OCI-LY1 (cell line): ENCODE measurements around the gene ATP5PO.

ENCODE experiments used
- H2AFZ ChIP-seq: fragments of 200-600 bp; sonication (generic), shearing (Covaris generic); 2 replicates; pipeline ENCODE4 v1.6.0; 2014; ENCODE audit warnings: antibody characterized with exemption, mild to moderate bottlenecking, low read length
- H3F3A ChIP-seq: fragments of 200-600 bp; sonication (generic), shearing (Covaris generic); 2 replicates; pipeline ENCODE4 v1.6.0; 2014; ENCODE audit warnings: mild to moderate bottlenecking, antibody characterized with exemption, low read length, moderate library complexity; ENCODE audit not compliant: insufficient read depth
- H3K27ac ChIP-seq: fragments of 200-600 bp; sonication (generic); 2 replicates; pipeline ENCODE4 v1.5.1; 2014; ENCODE audit warnings: low read length, mixed run types, mild to moderate bottlenecking, low read depth; ENCODE audit not compliant: poor library complexity, severe bottlenecking
- H3K27me3 ChIP-seq: fragments of 200-600 bp; sonication (generic); 2 replicates; pipeline ENCODE4 v1.6.0; 2014; ENCODE audit warnings: antibody characterized with exemption, mild to moderate bottlenecking, low read length, moderate library complexity; ENCODE audit not compliant: insufficient read depth
- H3K36me3 ChIP-seq: fragments of 200-600 bp; sonication (generic); 2 replicates; pipeline ENCODE4 v1.6.1; 2014; ENCODE audit warnings: mild to moderate bottlenecking, antibody characterized with exemption, low read length, moderate library complexity, mixed read lengths; ENCODE audit not compliant: insufficient read depth
- H3K4me1 ChIP-seq: fragments of 200-600 bp; sonication (generic); 2 replicates; pipeline ENCODE4 v1.5.1; 2014; ENCODE audit warnings: mild to moderate bottlenecking, low read length, moderate library complexity; ENCODE audit not compliant: insufficient read depth, severe bottlenecking
- H3K4me2 ChIP-seq: fragments of 200-600 bp; sonication (generic), shearing (Covaris generic); 2 replicates; pipeline ENCODE4 v1.6.1; 2014; ENCODE audit warnings: low read length
- H3K4me3 ChIP-seq: fragments of 200-600 bp; sonication (generic); 2 replicates; pipeline ENCODE4 v1.5.1; 2014; ENCODE audit warnings: low read length, low read depth, mild to moderate bottlenecking, mixed read lengths; ENCODE audit not compliant: poor library complexity, severe bottlenecking
- H3K79me2 ChIP-seq: fragments of 200-600 bp; shearing (Covaris generic); 2 replicates; pipeline ENCODE4 v1.6.1; 2016; ENCODE audit warnings: mixed run types, low read length, mixed read lengths; ENCODE audit not compliant: insufficient read depth
- H3K9ac ChIP-seq: fragments of 200-600 bp; sonication (generic), shearing (Covaris generic); 2 replicates; pipeline ENCODE4 v1.6.1; 2014; ENCODE audit warnings: mild to moderate bottlenecking, low read length, mixed read lengths
- H3K9me2 ChIP-seq: fragments of 200-600 bp; sonication (generic), shearing (Covaris generic); 2 replicates; pipeline ENCODE4 v1.6.1; 2014; ENCODE audit warnings: low read depth, mild to moderate bottlenecking, low read length, mixed read lengths
- H3K9me3 ChIP-seq: fragments of 200-600 bp; shearing (Covaris generic); 2 replicates; pipeline ENCODE4 v1.6.1; 2014; ENCODE audit warnings: low read length, mixed read lengths
- H4K20me1 ChIP-seq: fragments of 200-600 bp; sonication (generic), shearing (Covaris generic); 2 replicates; pipeline ENCODE4 v1.6.0; 2016; ENCODE audit warnings: mild to moderate bottlenecking, low read length; ENCODE audit not compliant: insufficient read depth
- CTCF ChIP-seq: fragments of 200-600 bp; sonication (generic), shearing (Covaris generic); IDR thresholded peaks from 2 replicates; pipeline ENCODE4 v1.5.1; 2017; ENCODE audit warnings: mild to moderate bottlenecking, antibody characterized with exemption, low read length, moderate library complexity, mixed read lengths
- EZH2 ChIP-seq: fragments of 200-600 bp; sonication (generic), shearing (Covaris generic); IDR thresholded peaks from 2 replicates; pipeline ENCODE4 v1.8.0; 2017; ENCODE audit warnings: borderline replicate concordance, mixed run types, mild to moderate bottlenecking, antibody characterized with exemption, low read length, moderate library complexity, mixed read lengths

The ATP5PO gene

GRCh38 chr21:33908760-33909159 lies 6.8 kb downstream of the ATP5PO start:
- Histone ChIP-seq H3K9me2 (no peaks in the 10 kb centered on the region), H3K4me3 (no peak overlapping the region), H3K9me3 (no peaks in the 10 kb centered on the region), H3K9ac (no peak overlapping the region), H3K79me2 (no peaks in the 10 kb centered on the region), H3K4me2 (no peak overlapping the region), H2AFZ (no peak overlapping the region), H3K4me1 (no peaks in the 10 kb centered on the region), H3K27me3 (no peaks in the 10 kb centered on the region), H3K27ac (no peak overlapping the region), H3K36me3 (peaks cover 99% of the 10 kb centered on the region), H3F3A (no peaks in the 10 kb centered on the region), H4K20me1 (no peaks in the 10 kb centered on the region)
- no peak for TF ChIP-seq CTCF
- no peak for TF ChIP-seq EZH2

GRCh38 chr21:33904041-33904440 lies 11.6 kb downstream of the ATP5PO start:
- no peaks in the 10 kb centered on the region for H3K79me2 ChIP-seq
- H3K9me3 ChIP-seq, result no peaks in the 10 kb centered on the region
- no peaks in the 10 kb centered on the region for H3K27me3 ChIP-seq
- H3K27ac ChIP-seq, result no peak overlapping the region
- no peaks in the 10 kb centered on the region for H4K20me1 ChIP-seq
- no peak overlapping the region for H3K4me3 ChIP-seq
- no peaks in the 10 kb centered on the region for H3K4me1 ChIP-seq
- H3K36me3 ChIP-seq, result peaks cover 86% of the 10 kb centered on the region
- H3K9ac ChIP-seq, result no peak overlapping the region
- H3K4me2 ChIP-seq, result no peak overlapping the region
- no peaks in the 10 kb centered on the region for H3K9me2 ChIP-seq
- no peaks in the 10 kb centered on the region for H3F3A ChIP-seq
- no peak overlapping the region for H2AFZ ChIP-seq
- TF ChIP-seq EZH2 (no peak), CTCF (no peak)

- no peaks in the 10 kb centered on the region for H3K4me1 ChIP-seq
- no peaks in the 10 kb centered on the region for H3K79me2 ChIP-seq
- H3K27me3 ChIP-seq, result no peaks in the 10 kb centered on the region
- no peaks in the 10 kb centered on the region for H3F3A ChIP-seq
- no peak overlapping the region for H3K27ac ChIP-seq
- peaks cover 69% of the 10 kb centered on the region for H3K36me3 ChIP-seq
- H2AFZ ChIP-seq, result no peak overlapping the region
- no peak overlapping the region for H3K9ac ChIP-seq
- H3K9me2 ChIP-seq, result no peaks in the 10 kb centered on the region
- no peaks in the 10 kb centered on the region for H3K9me3 ChIP-seq
- no peak overlapping the region for H3K4me3 ChIP-seq
- no peak overlapping the region for H3K4me2 ChIP-seq
- no peak for TF ChIP-seq EZH2
- TF ChIP-seq CTCF, result no peak
- H4K20me1 ChIP-seq, result no peaks in the 10 kb centered on the region
Measured at GRCh38 chr21:33902349-33902748, 13.3 kb downstream of the ATP5PO start.
